H1 (cell line): ENCODE results near the gene FAU. TPM values are rescaled to one million over a fixed set of nuclear protein-coding genes. Genes with fewer than 3 reads are reported as not detected.

Source experiments
- CTCF ChIA-PET: fragments of 300-600 bp; sonication (Branson Sonifier 250); formaldehyde crosslinking; loops from one replicate; lab custom pipeline; 2021; ENCODE audit not compliant: partially characterized antibody; lab: Charles Lee
- POLR2A ChIA-PET: fragments of 300-600 bp; sonication (Branson Sonifier 250); formaldehyde crosslinking; loops from one replicate; lab custom pipeline; 2021; ENCODE audit warnings: inconsistent platforms; ENCODE audit not compliant: partially characterized antibody; lab: Charles Lee
- DNase-seq, 2 experiments: peaks; one replicate each; pipeline versions ENCODE4 v3.0.0 to v3.0.0-alpha.2; 2010 to 2022; ENCODE audit warnings: low spot score in 2 of 2, low read depth in 1 of 2, mixed read lengths in 1 of 2
- FAIRE-seq: peaks from 2 replicates; lab custom pipeline; 2011; peaks lifted over from hg19 to GRCh38; lab: Jason Lieb, UNC
- H2AFZ ChIP-seq: 2 replicates; pipeline ENCODE4 v1.8.1; 2012; ENCODE audit warnings: low read length, inconsistent platforms
- H2AK5ac ChIP-seq: 2 replicates; pipeline ENCODE4 v1.6.1; 2013; ENCODE audit warnings: low read depth, low read length
- H2BK120ac ChIP-seq: replicated peaks from 2 replicates; pipeline ENCODE3; 2013; ENCODE audit warnings: low read depth, low read length, inconsistent platforms
- H2BK12ac ChIP-seq: 2 replicates; pipeline ENCODE4 v1.6.1; 2013; ENCODE audit warnings: low read depth, low read length
- H2BK15ac ChIP-seq: 2 replicates; pipeline ENCODE4 v1.6.1; 2013; ENCODE audit warnings: low read length
- H2BK20ac ChIP-seq: 2 replicates; pipeline ENCODE4 v1.6.1; 2013; ENCODE audit warnings: low read length
- H2BK5ac ChIP-seq: 2 replicates; pipeline ENCODE4 v1.6.1; 2013; ENCODE audit warnings: low read depth, low read length
- H3K14ac ChIP-seq: 2 replicates; pipeline ENCODE4 v1.6.1; 2013; ENCODE audit warnings: inconsistent platforms; ENCODE audit not compliant: insufficient read length
- H3K18ac ChIP-seq: 2 replicates; pipeline ENCODE4 v1.6.1; 2013; ENCODE audit warnings: low read length; ENCODE audit errors: extremely low read depth
- H3K23ac ChIP-seq: 2 replicates; pipeline ENCODE4 v1.6.1; 2013; ENCODE audit warnings: inconsistent platforms; ENCODE audit not compliant: insufficient read length
- H3K23me2 ChIP-seq: 2 replicates; pipeline ENCODE4 v1.6.1; 2013; ENCODE audit warnings: low read depth, low read length
- H3K27ac ChIP-seq: 2 replicates; pipeline ENCODE4 v1.6.1; 2011; ENCODE audit warnings: low read depth, low read length, inconsistent platforms
- H3K27me3 ChIP-seq, 4 experiments: replicated peaks in 1 of 4; 1 replicate in 1 of 4; 2 replicates in 3 of 4; pipeline versions ENCODE4 v1.6.1 to v1.8.1; 2011 to 2013; ENCODE audit warnings: low read length in 3 of 4, mild to moderate bottlenecking in 3 of 4, inconsistent platforms in 2 of 4, mixed read lengths in 2 of 4, moderate library complexity in 1 of 4; ENCODE audit not compliant: control insufficient read depth in 3 of 4, insufficient read depth in 3 of 4; ENCODE audit errors: extremely low read depth in 1 of 4
- H3K36me3 ChIP-seq, 4 experiments: 2 replicates each; pipeline versions ENCODE4 v1.6.1 to v1.8.1; 2011 to 2013; ENCODE audit warnings: mild to moderate bottlenecking in 4 of 4, low read length in 3 of 4, moderate library complexity in 2 of 4, control low read depth in 1 of 4, inconsistent platforms in 1 of 4; ENCODE audit not compliant: insufficient read depth in 4 of 4, control insufficient read depth in 2 of 4
- H3K4ac ChIP-seq: replicated peaks from 2 replicates; pipeline ENCODE3; 2013; ENCODE audit warnings: low read length, low read depth, mixed read lengths, inconsistent platforms; ENCODE audit not compliant: insufficient read length
- H3K4me1 ChIP-seq, 4 experiments: replicated peaks in 1 of 4; 1 replicate in 1 of 4; 2 replicates in 3 of 4; pipeline versions ENCODE4 v1.6.1 to v1.8.1; 2011 to 2013; ENCODE audit warnings: low read length in 3 of 4, inconsistent platforms in 2 of 4, mixed read lengths in 1 of 4; ENCODE audit not compliant: insufficient read depth in 4 of 4, control insufficient read depth in 3 of 4
- H3K4me2 ChIP-seq, 2 experiments: 2 replicates each; pipeline versions ENCODE4 v1.6.1 to v1.8.1; 2011 to 2013; ENCODE audit warnings: low read depth in 2 of 2, low read length in 2 of 2, control low read depth in 1 of 2, inconsistent platforms in 1 of 2, mild to moderate bottlenecking in 1 of 2; ENCODE audit not compliant: insufficient read depth in 1 of 2
- H3K4me3 ChIP-seq, 4 experiments: fragments of 200-600, 300-600 bp in 1 of 4; sonication (generic), shearing (Covaris generic), sonication (Bioruptor Twin) in 1 of 4; 2 replicates each; pipeline versions ENCODE4 v1.5.1 to v1.8.1; 2011 to 2016; ENCODE audit warnings: low read length in 4 of 4, low read depth in 3 of 4, control low read depth in 2 of 4, inconsistent platforms in 2 of 4, mild to moderate bottlenecking in 2 of 4, mixed read lengths in 1 of 4, moderate library complexity in 1 of 4; ENCODE audit not compliant: insufficient read depth in 2 of 4; ENCODE audit errors: extremely low read depth in 1 of 4
- H3K56ac ChIP-seq: replicated peaks from 2 replicates; pipeline ENCODE3; 2013; ENCODE audit warnings: low read depth, mild to moderate bottlenecking, mixed read lengths, low read length, inconsistent platforms; ENCODE audit not compliant: insufficient read length
- H3K79me1 ChIP-seq: 2 replicates; pipeline ENCODE4 v1.6.1; 2013; ENCODE audit warnings: low read depth, low read length, control low read depth
- H3K79me2 ChIP-seq, 2 experiments: 2 replicates each; pipeline versions ENCODE4 v1.6.1 to v1.8.1; 2012 to 2013; ENCODE audit warnings: low read length in 2 of 2, mild to moderate bottlenecking in 2 of 2, inconsistent platforms in 1 of 2; ENCODE audit not compliant: insufficient read depth in 2 of 2, control insufficient read depth in 1 of 2
- H3K9ac ChIP-seq, 4 experiments: replicated peaks in 1 of 4; 1 replicate in 1 of 4; 2 replicates in 3 of 4; pipeline versions ENCODE4 v1.6.1 to v1.8.1; 2011 to 2013; ENCODE audit warnings: low read depth in 3 of 4, low read length in 3 of 4, control low read depth in 2 of 4, mild to moderate bottlenecking in 2 of 4, moderate library complexity in 2 of 4, inconsistent platforms in 1 of 4; ENCODE audit errors: extremely low read depth in 1 of 4
- H3K9me3 ChIP-seq, 2 experiments: 2 replicates each; pipeline versions ENCODE4 v1.6.1 to v1.8.1; 2012 to 2013; ENCODE audit warnings: mild to moderate bottlenecking in 2 of 2, moderate library complexity in 2 of 2, control low read depth in 1 of 2, inconsistent platforms in 1 of 2, low read depth in 1 of 2, low read length in 1 of 2, mixed read lengths in 1 of 2; ENCODE audit not compliant: insufficient read depth in 2 of 2
- H4K20me1 ChIP-seq, 2 experiments: replicated peaks in 1 of 2; 2 replicates each; pipeline versions ENCODE3 to v1.8.1; 2011 to 2013; ENCODE audit warnings: inconsistent platforms in 2 of 2, low read length in 2 of 2, mild to moderate bottlenecking in 1 of 2; ENCODE audit not compliant: insufficient read depth in 2 of 2, control insufficient read depth in 1 of 2
- H4K5ac ChIP-seq: 2 replicates; pipeline ENCODE4 v1.6.1; 2013; ENCODE audit warnings: low read length, low read depth, mixed read lengths, inconsistent platforms; ENCODE audit not compliant: insufficient read length
- H4K8ac ChIP-seq: 2 replicates; pipeline ENCODE4 v1.8.0; 2013; ENCODE audit warnings: mild to moderate bottlenecking, moderate library complexity, low read length, inconsistent platforms; ENCODE audit not compliant: insufficient read depth; ENCODE audit errors: extremely low read depth
- H4K91ac ChIP-seq: replicated peaks from 2 replicates; pipeline ENCODE3; 2013; ENCODE audit warnings: low read length, mixed read lengths, inconsistent platforms; ENCODE audit not compliant: insufficient read length
- CREB1 ChIP-seq: IDR thresholded peaks from 2 replicates; pipeline ENCODE4 v1.6.1; 2012; ENCODE audit warnings: inconsistent platforms
- E2F6 ChIP-seq: IDR thresholded peaks from 2 replicates; pipeline ENCODE4 v1.6.1; 2012; ENCODE audit warnings: inconsistent platforms
- JUND ChIP-seq: IDR thresholded peaks from 2 replicates; pipeline ENCODE4 v1.6.1; 2011; ENCODE audit warnings: mild to moderate bottlenecking, improper control_type of control experiment, low read length
- SAP30 ChIP-seq: fragments of 300-600 bp; sonication (generic); IDR thresholded peaks from 2 replicates; pipeline ENCODE4 v1.7.1; 2012; ENCODE audit warnings: low read length, moderate library complexity, mild to moderate bottlenecking, inconsistent platforms; ENCODE audit not compliant: insufficient read depth, insufficient replicate concordance
- SIRT6 ChIP-seq: IDR thresholded peaks from one replicate; pipeline ENCODE4 v1.7.1; 2012; ENCODE audit warnings: low read length, inconsistent platforms
- TCF12 ChIP-seq: IDR thresholded peaks from 2 replicates; pipeline ENCODE4 v1.6.1; 2011; ENCODE audit warnings: low read depth, mild to moderate bottlenecking, low read length
- YY1 ChIP-seq: IDR thresholded peaks from 2 replicates; pipeline ENCODE4 v1.6.1; 2011; ENCODE audit warnings: low read depth, mild to moderate bottlenecking, low read length
- WGBS, 2 experiments: shearing (Covaris generic) in 1 of 2; methylation state at CpG; one replicate each; pipeline versions ENCODE4 v1.1.6 to v1.1.7; 2013 to 2015; ENCODE audit warnings: low lambda C conversion rate in 2 of 2, mixed read lengths in 2 of 2, inconsistent platforms in 1 of 2, low coverage in 1 of 2, missing lambda C conversion rate in 1 of 2; ENCODE audit not compliant: insufficient replicate concordance in 2 of 2, insufficient coverage in 1 of 2, insufficient read length in 1 of 2; ENCODE audit errors: extremely low coverage in 1 of 2, missing lambda C conversion rate in 1 of 2; 5-methylcytosine and 5-hydroxymethylcytosine counted together
- polyA plus RNA-seq, 7 experiments: library from polyadenylated mRNA; depleted of rRNA in 3 of 7; stranded (reverse) in 5 of 7; unstranded in 2 of 7; fragments of >200 nt in 5 of 7; fragments of 200-250 nt in 2 of 7; gene quantifications; 1 replicate in 5 of 7; 2 replicates in 1 of 7; 4 replicates in 1 of 7; pipeline versions ENCODE4 v1.2.1 to v1.2.3, GENCODE V29; 2011 to 2013; ENCODE audit warnings: missing spikeins in 2 of 7, mixed read lengths in 2 of 7
- total RNA-seq: library from RNA; stranded (reverse); fragmentation: NEBNext Ultra II Directional; extraction: Animal tissue kit (Norgen Biotek cat#: 25700); gene quantifications from 2 replicates; pipeline ENCODE4 v1.2.1, GENCODE V29; 2021
- TF ChIP-seq, protein P1 (sequence below): IDR thresholded peaks from 2 replicates; pipeline ENCODE4 v1.6.1; 2011; ENCODE audit warnings: low read length, improper control_type of control experiment

FAU gene
- total and polyA plus RNA-seq, 2 of the 8 experiments (the other 6 are each of a cell fraction or from before 2014, with no cell fraction given), result 826 to 896 TPM

DNA sequence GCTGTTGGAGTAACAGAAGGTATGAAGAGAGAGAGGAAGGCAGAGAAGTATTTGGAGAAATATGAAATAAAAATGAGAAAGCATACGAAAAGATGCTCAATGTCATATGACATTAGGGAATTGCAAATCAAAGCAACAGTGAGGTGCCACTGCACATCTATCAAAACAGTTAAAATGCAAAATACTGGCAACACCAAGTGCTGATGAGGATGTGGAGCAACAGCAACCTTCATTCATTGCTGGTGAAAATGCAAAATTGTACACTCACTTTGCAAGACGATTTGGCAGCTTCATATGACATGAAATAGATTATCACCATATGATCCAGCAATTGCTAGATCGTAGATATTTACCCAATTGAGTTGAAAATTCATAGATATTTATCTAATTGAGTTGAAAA lies 38.7 kb upstream of the FAU start:
- POLR2A ChIA-PET, result interaction anchor here (1.0 to 1.5 kb wide), 2 partner anchors 14 to 39 kb away, joined by 3 to 4 read pairs; partner anchors contain the start of genes FAU and MRPL49
- H3K4me1 ChIP-seq, result 0 out of 7 replicates have a peak, but pooled peaks cover 0 to 2% (median 0%) of the 10 kb centered on the region in 4 experiments

More for the DNA sequence above, 38.7 kb upstream of the FAU start:
- DNase-seq (no peak), FAIRE-seq (no peak)
- no peak overlapping the region for H2BK120ac ChIP-seq
- 84% methylated on average over 3 of the region's 3 CpGs; no CpG with 5 or more reads in 1 of the 2 experiments for WGBS, 2 experiments
- CTCF ChIA-PET, result no interaction called here
- H3K18ac ChIP-seq, result no peak overlapping the region
- no peaks in the 10 kb centered on the region for H4K20me1 ChIP-seq
- H3K79me1 ChIP-seq, result no peaks in the 10 kb centered on the region
- no peak overlapping the region for H3K4me3 ChIP-seq
- H2BK12ac ChIP-seq, result no peak overlapping the region
- no peak overlapping the region for H4K8ac ChIP-seq
- H3K14ac ChIP-seq, result no peak overlapping the region
- H3K27me3 ChIP-seq, result no peaks in the 10 kb centered on the region
- H3K4ac ChIP-seq, result no peak overlapping the region
- TF ChIP-seq E2F6 (no peak), SIRT6 (no peak), CREB1 (no peak), TCF12 (no peak), YY1 (no peak), JUND (no peak), SAP30 (no peak)
- TF ChIP-seq, protein P1, sequence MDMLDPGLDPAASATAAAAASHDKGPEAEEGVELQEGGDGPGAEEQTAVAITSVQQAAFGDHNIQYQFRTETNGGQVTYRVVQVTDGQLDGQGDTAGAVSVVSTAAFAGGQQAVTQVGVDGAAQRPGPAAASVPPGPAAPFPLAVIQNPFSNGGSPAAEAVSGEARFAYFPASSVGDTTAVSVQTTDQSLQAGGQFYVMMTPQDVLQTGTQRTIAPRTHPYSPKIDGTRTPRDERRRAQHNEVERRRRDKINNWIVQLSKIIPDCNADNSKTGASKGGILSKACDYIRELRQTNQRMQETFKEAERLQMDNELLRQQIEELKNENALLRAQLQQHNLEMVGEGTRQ, result no peak
- H3K79me2 ChIP-seq, result no peaks in the 10 kb centered on the region
- H4K5ac ChIP-seq, result no peak overlapping the region
- H3K4me2 ChIP-seq, result no peak overlapping the region
- H3K27ac ChIP-seq, result no peak overlapping the region
- no peaks in the 10 kb centered on the region; the same call in 1 of the 2 replicates for H3K23me2 ChIP-seq
- H4K91ac ChIP-seq, result no peak overlapping the region
- H3K56ac ChIP-seq, result no peak overlapping the region
- no peak overlapping the region for H2AFZ ChIP-seq
- H3K36me3 ChIP-seq, result no peaks in the 10 kb centered on the region
- H3K9me3 ChIP-seq, result no peaks in the 10 kb centered on the region
- H3K23ac ChIP-seq, result no peak overlapping the region
- no peak overlapping the region for H2BK15ac ChIP-seq
- H3K9ac ChIP-seq, result no peak overlapping the region
- H2AK5ac ChIP-seq, result no peak overlapping the region
- no peak overlapping the region for H2BK5ac ChIP-seq
- H2BK20ac ChIP-seq, result no peak overlapping the region
